ENCODE measurements around the gene COL9A1.

- TF ChIP-seq CTCF (IDR thresholded peaks at IDR 0.05) (no peak), POLR2A (IDR thresholded peaks at IDR 0.05) (no peak), EP300 (IDR thresholded peaks at IDR 0.05) (no peak)
Observed at GRCh38 chr6:70277470-70277869, 25.4 kb downstream of the COL9A1 start.

Data from tibial nerve (tissue), 4 donors.